ENCODE results near the gene SPEG.

Gene SPEG

GRCh38 chr2:219541611-219542180 is 107.1 kb downstream of the SPEG start:
- TF ChIP-seq NFIC (IDR thresholded peaks at IDR 0.05) (peak; percentile 54; the same call in 1 of the 2 replicates), CREB1 (IDR thresholded peaks at IDR 0.05; ENCODE audit: low read depth) (peak; percentile 38; the same call in 1 of the 2 replicates), CEBPB (IDR thresholded peaks at IDR 0.05) (no peak), REST (IDR thresholded peaks at IDR 0.05; ENCODE audit: low read depth) (no peak), RAD21 (IDR thresholded peaks at IDR 0.05; ENCODE audit: low read depth) (peak; percentile 51), EP300 (IDR thresholded peaks at IDR 0.05; ENCODE audit: borderline replicate concordance) (no peak), FOXM1 (IDR thresholded peaks at IDR 0.05; ENCODE audit: borderline replicate concordance, low read depth) (no peak), ZBTB7A (IDR thresholded peaks at IDR 0.05; ENCODE audit: low read depth) (0 out of 2 replicates have a peak, but pooled peaks have one; percentile 60), TCF12 (IDR thresholded peaks at IDR 0.05; ENCODE audit: low read depth) (peak; percentile 77), EGR1 (IDR thresholded peaks at IDR 0.05) (peak; percentile 51; the same call in 1 of the 2 replicates), TEAD4 (IDR thresholded peaks at IDR 0.05) (0 out of 2 replicates have a peak, but pooled peaks have one; percentile 12), TAF1 (IDR thresholded peaks at IDR 0.05; ENCODE audit: low read depth) (no peak), YY1 (IDR thresholded peaks at IDR 0.05; ENCODE audit: low read depth) (peak; percentile 69)
- TF ChIP-seq, protein P1, sequence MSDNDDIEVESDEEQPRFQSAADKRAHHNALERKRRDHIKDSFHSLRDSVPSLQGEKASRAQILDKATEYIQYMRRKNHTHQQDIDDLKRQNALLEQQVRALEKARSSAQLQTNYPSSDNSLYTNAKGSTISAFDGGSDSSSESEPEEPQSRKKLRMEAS (IDR thresholded peaks at IDR 0.05): peak; percentile 84
- TF ChIP-seq, protein P2, sequence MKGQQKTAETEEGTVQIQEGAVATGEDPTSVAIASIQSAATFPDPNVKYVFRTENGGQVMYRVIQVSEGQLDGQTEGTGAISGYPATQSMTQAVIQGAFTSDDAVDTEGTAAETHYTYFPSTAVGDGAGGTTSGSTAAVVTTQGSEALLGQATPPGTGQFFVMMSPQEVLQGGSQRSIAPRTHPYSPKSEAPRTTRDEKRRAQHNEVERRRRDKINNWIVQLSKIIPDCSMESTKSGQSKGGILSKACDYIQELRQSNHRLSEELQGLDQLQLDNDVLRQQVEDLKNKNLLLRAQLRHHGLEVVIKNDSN (IDR thresholded peaks at IDR 0.05): 0 out of 2 replicates have a peak, but pooled peaks have one; percentile 36

GRCh38 chr2:219542931-219543595 is 108.4 kb downstream of the SPEG start:
- TF ChIP-seq TAF1 (IDR thresholded peaks at IDR 0.05; ENCODE audit: low read depth) (peak; percentile 30), REST (IDR thresholded peaks at IDR 0.05; ENCODE audit: low read depth) (peak; percentile 70), TCF12 (IDR thresholded peaks at IDR 0.05; ENCODE audit: low read depth) (0 out of 2 replicates have a peak, but pooled peaks have one; percentile 15), YY1 (IDR thresholded peaks at IDR 0.05; ENCODE audit: low read depth) (no peak)

- TF ChIP-seq, protein P1 (IDR thresholded peaks at IDR 0.05): peak; percentile 28; the same call in 1 of the 2 replicates
- TF ChIP-seq EP300 (IDR thresholded peaks at IDR 0.05; ENCODE audit: borderline replicate concordance) (no peak), FOXM1 (IDR thresholded peaks at IDR 0.05; ENCODE audit: borderline replicate concordance, low read depth) (no peak), YY1 (IDR thresholded peaks at IDR 0.05; ENCODE audit: low read depth) (no peak), CEBPB (IDR thresholded peaks at IDR 0.05) (no peak), ZBTB7A (IDR thresholded peaks at IDR 0.05; ENCODE audit: low read depth) (peak; percentile 100), CREB1 (IDR thresholded peaks at IDR 0.05; ENCODE audit: low read depth) (peak; percentile 95), REST (IDR thresholded peaks at IDR 0.05; ENCODE audit: low read depth) (peak; percentile 94), TEAD4 (IDR thresholded peaks at IDR 0.05) (no peak), NFIC (IDR thresholded peaks at IDR 0.05) (no peak), TAF1 (IDR thresholded peaks at IDR 0.05; ENCODE audit: low read depth) (peak; percentile 84)
- TF ChIP-seq, protein P2 (IDR thresholded peaks at IDR 0.05): 0 out of 2 replicates have a peak, but pooled peaks have one; percentile 19
Measured at GRCh38 chr2:219543596-219544358, 109.1 kb downstream of the SPEG start, which contains the start of the genes CHPF and TMEM198. Gene CHPF, minus strand, starts transcription at chr2:219543809. Its CDS starts 271 bp downstream, at chr2:219543538. Gene TMEM198, plus strand, starts transcription at chr2:219544028. Its CDS starts 700 bp downstream, at chr2:219544728.
